SK-N-SH treated with all-trans-retinoic acid at 6 μM for 48 hours (cell line): Measurements from ENCODE around the gene DAND5.

Source experiments
- ATAC-seq: fragments of 200-7000 bp; cut with Tn5 transposase; 3 replicates; pipeline ENCODE4 v1.9.1; 2020; ENCODE audit warnings: mild to moderate bottlenecking, moderate library complexity
- ARNTL ChIP-seq: fragments of 450-650 bp; formaldehyde crosslinking; IDR thresholded peaks from 2 replicates; pipeline ENCODE4 v1.5.0; 2020; ENCODE audit warnings: low read depth, mild to moderate bottlenecking, moderate library complexity, borderline replicate concordance
- BACH2 ChIP-seq: fragments of 250-450 bp; sonication (Bioruptor Pico); IDR thresholded peaks from 2 replicates; pipeline ENCODE4 v1.9.0; 2021; ENCODE audit warnings: mild to moderate bottlenecking, borderline replicate concordance
- CREB5 ChIP-seq: fragments of 250-450 bp; sonication (Bioruptor Pico); IDR thresholded peaks from 2 replicates; pipeline ENCODE4 v1.5.1; 2020; ENCODE audit warnings: low read depth, mild to moderate bottlenecking, moderate library complexity
- CSDC2 ChIP-seq: fragments of 250-450 bp; sonication (Bioruptor Pico); IDR thresholded peaks from 2 replicates; pipeline ENCODE4 v1.5.0; 2020; ENCODE audit warnings: mild to moderate bottlenecking, moderate library complexity
- ESRRG ChIP-seq: fragments of 250-450 bp; sonication (Bioruptor Pico); IDR thresholded peaks from 2 replicates; pipeline ENCODE4 v1.6.1; 2021; ENCODE audit warnings: mild to moderate bottlenecking
- GLIS3 ChIP-seq: fragments of 250-450 bp; sonication (Bioruptor Pico); IDR thresholded peaks from 2 replicates; pipeline ENCODE4 v1.5.0; 2020; ENCODE audit warnings: mild to moderate bottlenecking, moderate library complexity
- ISL1 ChIP-seq: fragments of 250-450 bp; sonication (Bioruptor Pico); IDR thresholded peaks from 2 replicates; pipeline ENCODE4 v2.1.2; 2022; ENCODE audit warnings: mild to moderate bottlenecking, moderate library complexity
- PATZ1 ChIP-seq: fragments of 250-450 bp; sonication (Bioruptor Pico); IDR thresholded peaks from 2 replicates; pipeline ENCODE4 v1.8.0; 2020; ENCODE audit warnings: mild to moderate bottlenecking, moderate library complexity, borderline replicate concordance
- PPARA ChIP-seq: fragments of 250-450 bp; sonication (Bioruptor Pico); IDR thresholded peaks from 2 replicates; pipeline ENCODE4 v1.5.0; 2020; ENCODE audit warnings: mild to moderate bottlenecking, borderline replicate concordance
- RARB ChIP-seq: fragments of 250-450 bp; sonication (Bioruptor Pico); IDR thresholded peaks from 2 replicates; pipeline ENCODE4 v1.8.0; 2021; ENCODE audit warnings: mild to moderate bottlenecking, moderate library complexity
- TCF4 ChIP-seq: fragments of 250-450 bp; sonication (Bioruptor Pico); IDR thresholded peaks from 2 replicates; pipeline ENCODE4 v1.8.0; 2021; ENCODE audit warnings: mild to moderate bottlenecking, moderate library complexity, borderline replicate concordance
- TOX ChIP-seq: fragments of 250-450 bp; sonication (Bioruptor Pico); IDR thresholded peaks from 2 replicates; pipeline ENCODE4 v1.8.0; 2021; ENCODE audit warnings: mild to moderate bottlenecking, moderate library complexity, borderline replicate concordance
- ZFP3 ChIP-seq: fragments of 250-450 bp; sonication (Bioruptor Pico); IDR thresholded peaks from 2 replicates; pipeline ENCODE4 v1.5.0; 2020; ENCODE audit warnings: mild to moderate bottlenecking, moderate library complexity
- ZFP30 ChIP-seq: fragments of 450-650 bp; formaldehyde crosslinking; IDR thresholded peaks from 2 replicates; pipeline ENCODE4 v1.5.0; 2022; ENCODE audit warnings: mild to moderate bottlenecking, moderate library complexity
- ZNF70 ChIP-seq: fragments of 450-650 bp; formaldehyde crosslinking; IDR thresholded peaks from 2 replicates; pipeline ENCODE4 v1.5.0; 2020; ENCODE audit warnings: mild to moderate bottlenecking, moderate library complexity
- ZNF8 ChIP-seq: fragments of 450-650 bp; formaldehyde crosslinking; IDR thresholded peaks from 2 replicates; pipeline ENCODE4 v1.5.0; 2020; ENCODE audit warnings: mild to moderate bottlenecking, moderate library complexity
- TF ChIP-seq, protein P1 (sequence below): fragments of 250-450 bp; sonication (Bioruptor Pico); IDR thresholded peaks from 2 replicates; pipeline ENCODE4 v1.8.0; 2021; ENCODE audit warnings: low read depth, mild to moderate bottlenecking, moderate library complexity, borderline replicate concordance
- TF ChIP-seq, protein P2 (sequence below): fragments of 250-450 bp; sonication (Bioruptor Pico); IDR thresholded peaks from 2 replicates; pipeline ENCODE4 v1.5.1; 2021; ENCODE audit warnings: mild to moderate bottlenecking, moderate library complexity

The DAND5 gene

DNA sequence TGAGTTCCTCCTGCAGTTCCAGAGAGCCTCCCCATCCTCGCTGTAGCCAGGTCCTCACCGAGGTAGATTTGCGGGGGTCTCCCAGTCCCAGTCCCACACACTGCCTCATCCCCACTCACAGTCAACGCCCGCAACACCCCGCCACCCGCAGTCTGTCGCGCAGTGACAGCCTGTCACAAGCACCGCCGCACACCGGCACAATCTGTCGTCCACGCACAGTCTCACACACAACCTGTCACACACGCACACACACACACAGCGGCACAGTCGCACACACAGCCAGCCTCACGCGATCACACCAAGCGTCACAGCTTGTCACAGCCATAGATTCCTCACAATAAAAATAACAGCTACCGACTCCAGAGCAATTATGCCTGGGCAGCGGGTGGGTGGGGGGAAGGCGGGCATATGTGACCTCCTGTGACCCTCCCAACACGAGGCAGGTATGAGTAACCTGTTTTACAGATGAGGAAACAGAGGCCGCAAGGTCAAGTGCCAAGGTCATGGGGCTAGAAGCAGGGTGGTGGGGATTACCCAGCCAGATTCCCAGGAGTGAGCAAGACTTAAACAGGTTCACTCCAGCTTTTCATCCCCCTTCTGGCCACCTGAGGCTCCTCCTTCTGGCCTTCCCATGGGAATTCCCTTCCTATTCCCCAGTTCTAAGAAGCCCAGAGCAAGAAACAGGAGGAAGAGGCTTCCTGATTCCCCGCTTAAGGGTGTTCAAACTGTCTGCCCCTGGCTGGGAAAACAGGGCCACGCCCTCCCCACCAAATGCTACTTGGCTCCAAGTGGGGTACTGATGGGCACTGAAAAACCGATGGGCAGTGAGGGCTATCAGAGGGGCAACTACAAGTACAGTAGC, 39.8 kb downstream of the DAND5 start:
- TF ChIP-seq, protein P1, sequence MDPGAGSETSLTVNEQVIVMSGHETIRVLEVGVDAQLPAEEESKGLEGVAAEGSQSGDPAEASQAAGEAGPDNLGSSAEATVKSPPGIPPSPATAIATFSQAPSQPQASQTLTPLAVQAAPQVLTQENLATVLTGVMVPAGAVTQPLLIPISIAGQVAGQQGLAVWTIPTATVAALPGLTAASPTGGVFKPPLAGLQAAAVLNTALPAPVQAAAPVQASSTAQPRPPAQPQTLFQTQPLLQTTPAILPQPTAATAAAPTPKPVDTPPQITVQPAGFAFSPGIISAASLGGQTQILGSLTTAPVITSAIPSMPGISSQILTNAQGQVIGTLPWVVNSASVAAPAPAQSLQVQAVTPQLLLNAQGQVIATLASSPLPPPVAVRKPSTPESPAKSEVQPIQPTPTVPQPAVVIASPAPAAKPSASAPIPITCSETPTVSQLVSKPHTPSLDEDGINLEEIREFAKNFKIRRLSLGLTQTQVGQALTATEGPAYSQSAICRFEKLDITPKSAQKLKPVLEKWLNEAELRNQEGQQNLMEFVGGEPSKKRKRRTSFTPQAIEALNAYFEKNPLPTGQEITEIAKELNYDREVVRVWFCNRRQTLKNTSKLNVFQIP (CRISPR knock-in tag): no peak
- no peak for TF ChIP-seq ZFP3 (CRISPR knock-in tag)
- no peak for TF ChIP-seq BACH2 (CRISPR knock-in tag)
- TF ChIP-seq CREB5 (CRISPR knock-in tag): no peak
- no peak for TF ChIP-seq PATZ1 (CRISPR knock-in tag)
- no peak for TF ChIP-seq ISL1 (CRISPR knock-in tag)
- TF ChIP-seq GLIS3 (CRISPR knock-in tag): no peak
- no peak for TF ChIP-seq ARNTL (CRISPR knock-in tag)
- ATAC-seq: no peak

- ATAC-seq: no peak
- TF ChIP-seq PPARA (CRISPR knock-in tag) (no peak), ZFP3 (CRISPR knock-in tag) (no peak), RARB (CRISPR knock-in tag) (no peak), ESRRG (CRISPR knock-in tag) (no peak), ISL1 (CRISPR knock-in tag) (no peak), ZNF8 (CRISPR knock-in tag) (no peak)
- TF ChIP-seq, protein P2, sequence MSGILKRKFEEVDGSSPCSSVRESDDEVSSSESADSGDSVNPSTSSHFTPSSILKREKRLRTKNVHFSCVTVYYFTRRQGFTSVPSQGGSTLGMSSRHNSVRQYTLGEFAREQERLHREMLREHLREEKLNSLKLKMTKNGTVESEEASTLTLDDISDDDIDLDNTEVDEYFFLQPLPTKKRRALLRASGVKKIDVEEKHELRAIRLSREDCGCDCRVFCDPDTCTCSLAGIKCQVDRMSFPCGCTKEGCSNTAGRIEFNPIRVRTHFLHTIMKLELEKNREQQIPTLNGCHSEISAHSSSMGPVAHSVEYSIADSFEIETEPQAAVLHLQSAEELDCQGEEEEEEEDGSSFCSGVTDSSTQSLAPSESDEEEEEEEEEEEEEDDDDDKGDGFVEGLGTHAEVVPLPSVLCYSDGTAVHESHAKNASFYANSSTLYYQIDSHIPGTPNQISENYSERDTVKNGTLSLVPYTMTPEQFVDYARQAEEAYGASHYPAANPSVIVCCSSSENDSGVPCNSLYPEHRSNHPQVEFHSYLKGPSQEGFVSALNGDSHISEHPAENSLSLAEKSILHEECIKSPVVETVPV (CRISPR knock-in tag): no peak
- TF ChIP-seq, protein P1 (CRISPR knock-in tag): no peak
Measured at GRCh38 chr19:13010038-13010991, 40.9 kb downstream of the DAND5 start.

- no peak for ATAC-seq
- TF ChIP-seq, protein P2 (CRISPR knock-in tag): no peak
- TF ChIP-seq ZFP30 (no peak), BACH2 (CRISPR knock-in tag) (no peak), CREB5 (CRISPR knock-in tag) (no peak), ZNF70 (CRISPR knock-in tag) (no peak), ARNTL (CRISPR knock-in tag) (no peak), CSDC2 (no peak), ZNF8 (CRISPR knock-in tag) (no peak), RARB (CRISPR knock-in tag) (no peak), ESRRG (CRISPR knock-in tag) (no peak), TCF4 (CRISPR knock-in tag) (no peak), TOX (no peak)
Measured at GRCh38 chr19:13010992-13011652, 41.7 kb downstream of the DAND5 start.
